Breast epithelium (tissue), 4 donors: ENCODE measurements around the gene FLT4. TPM values are rescaled to one million over a fixed set of nuclear protein-coding genes. Genes with fewer than 3 reads are reported as not detected.
"Not testable (repeated sequence)": the region's sequence is repeated elsewhere in the genome, so short reads cannot be mapped to it uniquely, and the experiment has no call there.

Experiments used
- DNase-seq, 2 donors: peaks; one replicate each; pipeline ENCODE4 v3.0.0-alpha.2; 2019; ENCODE audit warnings: low spot score in 2 of 2
- H3K27ac ChIP-seq, 2 donors: fragments of 200-600 bp; sonication (generic) in 1 of 2; one replicate each; pipeline ENCODE4 v1.5.1; 2016 to 2019; ENCODE audit warnings: mild to moderate bottlenecking in 1 of 2
- H3K27me3 ChIP-seq, 2 donors: fragments of 200-600 bp; sonication (generic) in 1 of 2; one replicate each; pipeline versions ENCODE4 v1.5.1 to v1.6.0; 2017 to 2019; ENCODE audit warnings: control low read depth in 1 of 2, mild to moderate bottlenecking in 1 of 2
- H3K36me3 ChIP-seq: fragments of 200-600 bp; one replicate; pipeline ENCODE4 v1.5.1; 2019
- H3K4me1 ChIP-seq, 2 donors: fragments of 200-600 bp; sonication (generic); one replicate each; pipeline ENCODE4 v1.5.1; 2016 to 2019; ENCODE audit warnings: control low read depth in 1 of 2
- H3K4me3 ChIP-seq, 3 donors: fragments of 200-600 bp; sonication (generic); 1 replicate in 2 of 3; 2 replicates in 1 of 3; pipeline ENCODE4 v1.5.1; 2016 to 2019; ENCODE audit warnings: mild to moderate bottlenecking in 3 of 3, moderate library complexity in 2 of 3
- H3K9me3 ChIP-seq, 2 donors: fragments of 200-600 bp; sonication (generic) in 1 of 2; one replicate each; pipeline ENCODE4 v1.5.1; 2016 to 2019; ENCODE audit warnings: control low read depth in 1 of 2
- POLR2A ChIP-seq: fragments of 450-650 bp; IDR thresholded peaks from one replicate; pipeline ENCODE4 v1.6.1; 2016; ENCODE audit warnings: antibody characterized with exemption, mild to moderate bottlenecking, moderate library complexity
- POLR2AphosphoS5 ChIP-seq, 3 donors: sonication (generic); formaldehyde crosslinking; IDR thresholded peaks; one replicate each; pipeline ENCODE4 v1.6.1; 2017; ENCODE audit warnings: antibody characterized with exemption in 3 of 3
- intact Hi-C: fragments of 100-400 bp; cut with DNase I; formaldehyde crosslinking; loops from one replicate; pipeline ENCODE4 v1.15.1; 2023; ENCODE audit warnings: low total_unique reads
- total RNA-seq, 3 donors: library from RNA; depleted of rRNA; stranded (reverse); fragments of >200 nt; gene quantifications; one replicate each; pipeline ENCODE4 v1.1.0, GENCODE V29; 2016
- TF ChIP-seq, protein P1 (sequence below), 3 donors: fragments of 450-650 bp; IDR thresholded peaks; one replicate each; pipeline ENCODE4 v1.5.1; 2016 to 2017; ENCODE audit warnings: antibody characterized with exemption in 3 of 3, mild to moderate bottlenecking in 3 of 3, moderate library complexity in 3 of 3

FLT4 gene
- total RNA-seq, 3 donors from 2014 or later: 4.3 to 35.7 (median 7.9) TPM

DNA sequence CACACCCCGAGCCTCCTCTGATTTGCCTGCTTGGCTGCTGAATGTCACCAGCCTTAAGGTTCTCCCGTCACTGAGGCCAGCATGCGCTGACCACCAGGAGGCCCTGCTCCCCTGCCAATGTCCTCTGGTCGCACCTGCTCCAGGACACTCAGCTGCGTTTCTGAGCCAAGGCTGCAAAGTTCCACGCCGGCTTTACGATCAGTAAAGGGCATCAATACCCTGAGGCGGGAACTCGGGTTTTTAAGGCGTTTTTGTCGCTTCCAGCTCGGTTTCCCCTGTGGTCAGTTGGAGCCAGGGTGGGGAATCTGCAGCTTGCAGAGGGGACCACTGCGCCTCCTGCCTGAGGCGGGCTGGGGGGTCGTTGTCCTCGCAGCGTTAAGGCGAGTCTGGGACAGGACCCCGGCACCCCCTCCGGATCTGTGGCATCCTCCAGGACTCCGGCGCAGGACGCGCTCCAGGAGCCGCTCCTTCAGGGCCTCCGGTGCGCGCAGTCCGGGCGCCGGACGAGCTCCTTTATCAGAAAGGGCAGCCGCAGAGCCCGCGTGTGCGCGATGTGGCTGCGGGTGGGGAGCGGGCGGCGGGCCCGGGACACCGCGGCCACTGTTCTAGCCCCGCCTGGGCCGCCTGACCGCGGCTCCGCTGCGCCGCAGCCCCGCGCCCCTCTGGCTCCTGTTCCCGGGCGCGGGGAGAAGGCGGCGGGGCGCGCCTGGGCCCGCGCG lies 24.1 kb upstream of the FLT4 start:
- no peak for TF ChIP-seq POLR2A
- no peak for TF ChIP-seq POLR2AphosphoS5 (IDR thresholded peaks at IDR 0.05)
- TF ChIP-seq, protein P1, sequence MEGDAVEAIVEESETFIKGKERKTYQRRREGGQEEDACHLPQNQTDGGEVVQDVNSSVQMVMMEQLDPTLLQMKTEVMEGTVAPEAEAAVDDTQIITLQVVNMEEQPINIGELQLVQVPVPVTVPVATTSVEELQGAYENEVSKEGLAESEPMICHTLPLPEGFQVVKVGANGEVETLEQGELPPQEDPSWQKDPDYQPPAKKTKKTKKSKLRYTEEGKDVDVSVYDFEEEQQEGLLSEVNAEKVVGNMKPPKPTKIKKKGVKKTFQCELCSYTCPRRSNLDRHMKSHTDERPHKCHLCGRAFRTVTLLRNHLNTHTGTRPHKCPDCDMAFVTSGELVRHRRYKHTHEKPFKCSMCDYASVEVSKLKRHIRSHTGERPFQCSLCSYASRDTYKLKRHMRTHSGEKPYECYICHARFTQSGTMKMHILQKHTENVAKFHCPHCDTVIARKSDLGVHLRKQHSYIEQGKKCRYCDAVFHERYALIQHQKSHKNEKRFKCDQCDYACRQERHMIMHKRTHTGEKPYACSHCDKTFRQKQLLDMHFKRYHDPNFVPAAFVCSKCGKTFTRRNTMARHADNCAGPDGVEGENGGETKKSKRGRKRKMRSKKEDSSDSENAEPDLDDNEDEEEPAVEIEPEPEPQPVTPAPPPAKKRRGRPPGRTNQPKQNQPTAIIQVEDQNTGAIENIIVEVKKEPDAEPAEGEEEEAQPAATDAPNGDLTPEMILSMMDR (IDR thresholded peaks at IDR 0.05): no peak
- Histone ChIP-seq H3K27me3 (peaks cover 0 to 18% of the 10 kb centered on the region in 2 donors), H3K27ac (no peak overlapping the region), H3K9me3 (no peaks in the 10 kb centered on the region), H3K4me3 (peak overlapping the region in 2 of 3 donors; percentile 17 to 46), H3K36me3 (no peaks in the 10 kb centered on the region), H3K4me1 (no peaks in the 10 kb centered on the region)
- DNase-seq: no peak
- intact Hi-C loops: loop anchor here (5.0 kb wide), 1 partner anchor 246 kb away; no protein-coding TSS in a partner anchor

DNA sequence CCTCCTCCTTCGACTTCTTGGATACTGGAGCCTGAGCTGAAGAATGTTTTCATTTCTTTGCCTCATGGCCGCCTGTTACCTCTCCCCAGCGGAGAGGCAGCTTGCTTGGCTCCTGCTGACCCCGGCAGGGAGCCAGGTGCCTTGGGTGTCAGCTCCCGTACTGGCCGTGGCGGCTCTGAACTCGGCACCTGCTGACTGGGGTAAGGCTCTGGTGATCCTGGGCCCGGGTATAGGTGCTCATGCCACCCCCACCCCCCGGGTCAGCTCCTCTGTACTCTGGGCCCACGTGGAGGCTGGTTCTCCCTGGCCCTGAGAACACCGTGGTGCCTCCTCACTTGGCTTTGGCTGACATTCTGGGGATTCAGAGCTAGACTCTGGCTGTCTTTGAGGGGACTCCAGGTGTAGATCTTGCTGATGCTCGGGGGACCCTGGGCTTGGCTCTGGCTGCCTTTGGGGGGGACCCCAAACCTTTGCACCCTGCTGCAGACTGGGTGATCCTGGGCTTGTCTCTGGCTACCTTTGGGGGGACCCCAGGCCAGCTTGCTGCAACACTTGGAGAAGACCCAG lies 22.6 kb upstream of the FLT4 start:
- intact Hi-C loops: loop anchor here (5.0 kb wide), 1 partner anchor 245 kb away; no protein-coding TSS in a partner anchor
- not testable (repeated sequence) for H3K4me3 ChIP-seq, H3K27ac ChIP-seq, H3K36me3 ChIP-seq, H3K9me3 ChIP-seq, H3K4me1 ChIP-seq, DNase-seq
- peaks cover 0 to 14% of the 10 kb centered on the region in 2 donors for H3K27me3 ChIP-seq

- H3K27me3 ChIP-seq: peaks cover 0 to 14% of the 10 kb centered on the region in 2 donors
- DNase-seq: peak in 1 of 2 donors; percentile 22
- intact Hi-C loops: loop anchor here (5.0 kb wide), 1 partner anchor 243 kb away; no protein-coding TSS in a partner anchor
- no peaks in the 10 kb centered on the region for H3K4me1 ChIP-seq
- H3K9me3 ChIP-seq: no peaks in the 10 kb centered on the region
- H3K4me3 ChIP-seq: no peak overlapping the region
- H3K36me3 ChIP-seq: no peaks in the 10 kb centered on the region
- TF ChIP-seq, protein P1 (IDR thresholded peaks at IDR 0.05): peak; percentile 36 to 53 (median 50)
- no peak for TF ChIP-seq POLR2A
- H3K27ac ChIP-seq: no peak overlapping the region
These were observed 21.4 kb upstream of the FLT4 start for GRCh38 chr5:180670586-180671359.

DNA sequence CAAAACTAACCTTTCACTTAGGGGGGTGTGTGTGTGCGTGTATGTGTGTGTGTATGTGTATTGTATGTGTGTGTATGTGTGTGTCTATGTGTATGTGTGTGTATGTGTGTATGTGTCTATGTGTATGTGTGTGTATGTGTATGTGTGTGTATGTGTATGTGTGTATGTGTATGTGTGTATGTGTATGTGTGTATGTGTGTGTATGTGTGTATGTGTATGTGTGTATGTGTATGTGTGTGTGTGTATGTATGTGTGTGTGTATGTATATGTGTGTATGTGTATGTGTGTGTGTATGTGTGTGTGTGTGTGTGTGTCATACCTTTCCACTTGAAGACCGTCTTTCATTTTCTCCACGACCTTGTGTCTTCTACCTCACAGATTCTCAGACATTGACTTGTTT lies 20.8 kb upstream of the FLT4 start:
- Histone ChIP-seq H3K9me3 (no peaks in the 10 kb centered on the region), H3K4me3 (no peak overlapping the region), H3K27me3 (peaks cover 0 to 14% of the 10 kb centered on the region in 2 donors), H3K4me1 (no peaks in the 10 kb centered on the region), H3K36me3 (no peaks in the 10 kb centered on the region), H3K27ac (no peak overlapping the region)
- intact Hi-C loops: loop anchor here (5.0 kb wide), 1 partner anchor 243 kb away; no protein-coding TSS in a partner anchor
- no peak for DNase-seq
- no peak for TF ChIP-seq POLR2A
- TF ChIP-seq, protein P1 (IDR thresholded peaks at IDR 0.05): no peak
- TF ChIP-seq POLR2AphosphoS5 (IDR thresholded peaks at IDR 0.05): no peak

- Histone ChIP-seq H3K36me3 (no peaks in the 10 kb centered on the region), H3K9me3 (no peaks in the 10 kb centered on the region), H3K4me3 (no peak overlapping the region), H3K27me3 (peaks cover 0 to 14% of the 10 kb centered on the region in 2 donors), H3K4me1 (no peaks in the 10 kb centered on the region), H3K27ac (no peak overlapping the region)
- DNase-seq: no peak
- intact Hi-C loops: loop anchor here (5.0 kb wide), 1 partner anchor 242 kb away; no protein-coding TSS in a partner anchor
- TF ChIP-seq POLR2AphosphoS5 (IDR thresholded peaks at IDR 0.05): no peak
- TF ChIP-seq POLR2A: no peak
- TF ChIP-seq, protein P1 (IDR thresholded peaks at IDR 0.05): no peak
These were observed 20.3 kb upstream of the FLT4 start for GRCh38 chr5:180669661-180670060.
